HepG2 (cell line): ENCODE measurements around the gene AGXT. TPM values are rescaled to one million over a fixed set of nuclear protein-coding genes. Genes with fewer than 3 reads are reported as not detected.

Experiments used
- BCL3 ChIP-seq: sonication (generic); formaldehyde crosslinking; IDR thresholded peaks from 2 replicates; pipeline ENCODE4 v1.5.1; 2020; ENCODE audit warnings: mild to moderate bottlenecking, missing genetic modification reagents, moderate library complexity
- FOXA1 ChIP-seq, 2 experiments: fragments of 450-650 bp in 1 of 2; sonication (generic) in 1 of 2; formaldehyde crosslinking in 1 of 2; IDR thresholded peaks; 2 replicates each; pipeline versions ENCODE4 v1.4.0 to v1.6.1; 2016 to 2020; ENCODE audit warnings: missing genetic modification reagents in 1 of 2
- FOXP1 ChIP-seq, 2 experiments: fragments of 450-650 bp in 1 of 2; IDR thresholded peaks; 2 replicates each; pipeline ENCODE4 v1.6.1; 2017 to 2018; ENCODE audit warnings: antibody characterized with exemption in 1 of 2
- MED1 ChIP-seq: sonication (generic); formaldehyde crosslinking; IDR thresholded peaks from 2 replicates; pipeline ENCODE4 v1.4.0; 2020; ENCODE audit warnings: missing genetic modification reagents
- MLXIP ChIP-seq: sonication (generic); formaldehyde crosslinking; IDR thresholded peaks from 2 replicates; pipeline ENCODE4 v1.9.0; 2021; ENCODE audit warnings: missing genetic modification reagents, borderline replicate concordance
- MXD4 ChIP-seq: IDR thresholded peaks from 2 replicates; pipeline ENCODE4 v1.6.1; 2016; ENCODE audit warnings: mild to moderate bottlenecking, missing biosample characterization, missing genetic modification reagents
- NR2C2 ChIP-seq: sonication (generic); formaldehyde crosslinking; IDR thresholded peaks from 2 replicates; pipeline ENCODE4 v1.4.0; 2020; ENCODE audit warnings: missing genetic modification reagents, mild to moderate bottlenecking, moderate library complexity, borderline replicate concordance
- PATZ1 ChIP-seq: sonication (generic); formaldehyde crosslinking; IDR thresholded peaks from 2 replicates; pipeline ENCODE4 v1.4.0; 2020; ENCODE audit warnings: missing genetic modification reagents
- ZBTB10 ChIP-seq: sonication (generic); formaldehyde crosslinking; IDR thresholded peaks from 2 replicates; pipeline ENCODE4 v1.4.0; 2020; ENCODE audit warnings: missing genetic modification reagents, borderline replicate concordance
- ZC3H4 ChIP-seq: sonication (generic); formaldehyde crosslinking; IDR thresholded peaks from 2 replicates; pipeline ENCODE4 v1.4.0; 2020; ENCODE audit warnings: missing genetic modification reagents, borderline replicate concordance
- ZNF276 ChIP-seq: sonication (generic); formaldehyde crosslinking; IDR thresholded peaks from 2 replicates; pipeline ENCODE4 v1.4.0; 2020; ENCODE audit warnings: mild to moderate bottlenecking, low read depth, missing genetic modification reagents
- polyA plus RNA-seq, 8 experiments: library from polyadenylated mRNA; depleted of rRNA in 3 of 8; stranded (reverse) in 7 of 8; unstranded in 1 of 8; fragments of >200 nt; fragmentation: Illumina TruSeq in 4 of 8; extraction: Trizol in 4 of 8; gene quantifications; 2 replicates each; pipeline versions ENCODE4 v1.2.1 to v1.2.3, GENCODE V29; 2011 to 2016; ENCODE audit warnings: low read depth in 4 of 8, missing spikeins in 1 of 8, mixed read lengths in 1 of 8; ENCODE audit not compliant: insufficient read depth in 1 of 8
- total RNA-seq, 5 experiments: library from RNA; depleted of rRNA; stranded (reverse); fragments of >200 nt; fragmentation: Illumina TruSeq; extraction: Trizol; gene quantifications; 2 replicates each; pipeline ENCODE4 v1.2.3, GENCODE V29; 2016; ENCODE audit warnings: low read depth in 1 of 5

AGXT gene
- total and polyA plus RNA-seq, 2 of the 13 experiments (the other 11 are each of a cell fraction or from before 2014, with no cell fraction given), result 41.9 to 96.1 TPM

GRCh38 chr2:240868286-240869108 is at the start of gene AGXT (continued):
- TF ChIP-seq NR2C2 (CRISPR knock-in tag) (peak; percentile 92), BCL3 (CRISPR knock-in tag) (peak; percentile 43; the same call in 1 of the 2 replicates), PATZ1 (CRISPR knock-in tag) (peak; percentile 86), ZNF276 (CRISPR knock-in tag) (peak; percentile 90; the same call in 1 of the 2 replicates), MLXIP (CRISPR knock-in tag) (no peak), FOXP1 (IDR thresholded peaks at IDR 0.05) (no peak), FOXP1 (CRISPR knock-in tag; IDR thresholded peaks at IDR 0.05) (peak; percentile 37; the same call in 1 of the 2 replicates), ZC3H4 (CRISPR knock-in tag) (no peak), ZBTB10 (peak; percentile 48; the same call in 1 of the 2 replicates), MXD4 (CRISPR knock-in tag) (peak; percentile 63; the same call in 1 of the 2 replicates), FOXA1 (IDR thresholded peaks at IDR 0.05) (no peak), FOXA1 (CRISPR knock-in tag; IDR thresholded peaks at IDR 0.05) (peak; percentile 55; the same call in 1 of the 2 replicates), MED1 (CRISPR knock-in tag) (peak; percentile 96)
